SH-SY5Y (cell line): ENCODE results near the gene CD19.

Source experiments
- GATA2 ChIP-seq: IDR thresholded peaks from 2 replicates; pipeline ENCODE4 v1.6.1; 2011; ENCODE audit warnings: mild to moderate bottlenecking, low read depth, low read length
- GATA3 ChIP-seq: IDR thresholded peaks from 2 replicates; pipeline ENCODE4 v1.6.1; 2011; ENCODE audit warnings: low read depth, mild to moderate bottlenecking, low read length, moderate library complexity

- TF ChIP-seq GATA2 (no peak), GATA3 (no peak)
Measured at GRCh38 chr16:28964072-28964471, 32.3 kb downstream of the CD19 start.
